Measurements from ENCODE around the gene HIPK3.

The HIPK3 gene

DNA sequence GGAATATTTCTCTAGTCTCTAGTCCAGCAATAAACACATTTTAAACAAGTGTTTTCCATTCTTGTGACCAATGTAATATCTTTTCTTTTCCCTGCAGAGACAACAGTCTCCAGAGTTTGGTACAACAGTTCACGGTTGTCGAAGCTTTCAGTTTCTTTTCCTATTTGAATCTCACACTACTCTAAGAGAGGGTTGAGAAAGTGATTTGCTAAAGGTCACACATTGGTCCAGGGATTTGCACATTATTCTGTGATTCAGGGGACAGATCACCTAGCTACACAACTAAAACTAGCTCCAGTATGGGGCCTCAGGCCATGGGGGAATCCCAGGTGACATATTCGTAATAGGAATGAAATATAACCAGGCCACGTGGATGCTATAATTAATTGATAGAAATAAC is 132.5 kb downstream of the HIPK3 start:
- DNase-seq (ENCODE audit: low read depth) = no peak
- peak overlapping the region; percentile 4; the same call in 1 of the 2 replicates for H3K4me3 ChIP-seq (ENCODE audit: low read depth, low read length)
- TF ChIP-seq CTCF (IDR thresholded peaks at IDR 0.05; ENCODE audit: low read depth, low read length, missing control alignments) = no peak

- no peak overlapping the region for H3K4me3 ChIP-seq (ENCODE audit: low read depth, low read length)
- no peak for TF ChIP-seq CTCF (IDR thresholded peaks at IDR 0.05; ENCODE audit: low read depth, low read length, missing control alignments)
- no peak for DNase-seq (ENCODE audit: low read depth)
These were observed 134.0 kb downstream of the HIPK3 start for GRCh38 chr11:33390944-33391892.

- DNase-seq (ENCODE audit: low read depth) = no peak
- H3K4me3 ChIP-seq (ENCODE audit: low read depth, low read length) = no peak overlapping the region
- TF ChIP-seq CTCF (IDR thresholded peaks at IDR 0.05; ENCODE audit: low read depth, low read length, missing control alignments) = no peak
These were observed 134.7 kb downstream of the HIPK3 start for GRCh38 chr11:33391893-33392251.

DNA sequence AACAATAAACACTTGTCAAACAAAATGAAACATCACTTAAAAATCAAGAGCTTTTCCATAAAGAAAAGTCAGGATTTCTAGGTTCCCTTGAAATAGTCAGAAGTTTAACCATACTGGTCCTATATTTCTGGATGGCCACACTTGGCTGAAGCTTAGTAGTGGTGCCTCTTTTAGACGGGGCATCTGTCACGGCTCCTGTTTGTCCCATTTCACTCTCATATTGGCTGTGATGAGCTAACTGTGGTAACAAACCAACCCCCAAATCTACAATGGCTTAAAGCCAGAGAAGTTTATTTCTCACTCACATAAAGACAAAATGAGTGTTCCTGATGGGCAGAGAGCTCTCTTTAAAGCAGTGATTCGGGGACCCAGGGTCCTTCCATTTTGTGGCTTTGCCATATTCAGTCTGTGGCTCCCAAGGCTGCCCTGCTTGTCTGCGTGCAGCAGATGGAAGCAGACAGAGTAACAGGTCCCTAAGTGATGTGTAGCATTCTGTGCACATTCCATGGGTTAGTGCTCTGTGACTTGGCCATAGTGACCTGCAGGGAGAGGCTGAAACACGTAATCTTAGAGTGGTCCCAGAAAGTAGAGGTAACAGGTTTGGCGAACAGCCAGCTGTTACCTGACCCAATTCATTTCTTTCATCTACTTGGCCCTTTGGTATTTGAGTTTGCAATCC is 137.4 kb downstream of the HIPK3 start:
- no peak for DNase-seq (ENCODE audit: low read depth)
- no peak for TF ChIP-seq CTCF (IDR thresholded peaks at IDR 0.05; ENCODE audit: low read depth, low read length, missing control alignments)
- no peak overlapping the region for H3K4me3 ChIP-seq (ENCODE audit: low read depth, low read length)

- TF ChIP-seq CTCF (IDR thresholded peaks at IDR 0.05; ENCODE audit: low read depth, low read length, missing control alignments) = no peak
- no peak for DNase-seq (ENCODE audit: low read depth)
- H3K4me3 ChIP-seq (ENCODE audit: low read depth, low read length) = no peak overlapping the region
These were observed 139.2 kb downstream of the HIPK3 start for GRCh38 chr11:33396361-33396760.

DNA sequence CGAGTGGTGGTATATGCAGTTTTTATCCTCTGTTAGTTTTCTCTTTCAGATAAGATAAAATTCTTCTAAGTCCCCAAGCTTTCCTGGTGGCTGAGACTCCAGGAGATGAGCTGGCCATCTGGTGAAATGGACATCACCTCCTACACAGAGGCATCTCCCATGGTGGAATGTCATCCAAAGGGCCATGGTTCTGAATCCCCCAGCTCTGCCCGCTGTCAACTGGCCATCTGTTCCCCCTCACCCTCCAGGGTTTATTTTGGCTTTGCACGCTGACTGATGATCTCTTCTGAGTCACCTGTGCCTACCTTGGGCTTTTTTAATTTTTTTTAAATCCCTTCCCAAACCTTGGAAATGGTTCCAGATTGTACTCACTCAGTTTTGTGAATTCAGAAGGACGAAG is 142.2 kb downstream of the HIPK3 start:
- DNase-seq (ENCODE audit: low read depth) = no peak
- no peak for TF ChIP-seq CTCF (IDR thresholded peaks at IDR 0.05; ENCODE audit: low read depth, low read length, missing control alignments)
- no peak overlapping the region for H3K4me3 ChIP-seq (ENCODE audit: low read depth, low read length)

Data from GM12864 (cell line).